Measurements from ENCODE around the gene FBXL16. TPM values are rescaled to one million over a fixed set of nuclear protein-coding genes. Genes with fewer than 3 reads are reported as not detected.

The FBXL16 gene
- total and polyA plus RNA-seq, 2 experiments from 2014 or later = 8.9 to 12.6 TPM

- TF ChIP-seq CTCF (conservative IDR thresholded peaks at IDR 0.05; ENCODE audit: low read depth in 2 of 2) (no peak), JUNB (IDR thresholded peaks at IDR 0.05; ENCODE audit: unreplicated experiment) (no peak), EZH2phosphoT487 (IDR thresholded peaks at IDR 0.05; ENCODE audit: unreplicated experiment) (no peak), POLR2AphosphoS5 (IDR thresholded peaks at IDR 0.05; ENCODE audit: low read depth) (no peak), NANOG (IDR thresholded peaks at IDR 0.05; ENCODE audit: borderline replicate concordance) (no peak), ZNF114 (CRISPR knock-in tag; IDR thresholded peaks at IDR 0.05) (no peak), EZH2 (IDR thresholded peaks at IDR 0.05; ENCODE audit: low read depth, unreplicated experiment) (no peak), REST (IDR thresholded peaks at IDR 0.05; ENCODE audit: unreplicated experiment) (no peak)
Measured at GRCh38 chr16:718389-718788, 12.8 kb upstream of the FBXL16 start (continued).

- Histone ChIP-seq H4K20me1 (replicated peaks; ENCODE audit: insufficient read depth) (no peaks in the 10 kb centered on the region), H3K36me3 (ENCODE audit: insufficient read depth) (no peaks in the 10 kb centered on the region), H3K9me2 (ENCODE audit: insufficient read depth) (no peaks in the 10 kb centered on the region), H2AFZ (no peak overlapping the region), H3K79me2 (replicated peaks; ENCODE audit: insufficient read depth) (no peaks in the 10 kb centered on the region), H3K27me3 (ENCODE audit: insufficient read depth) (peaks cover 46% of the 10 kb centered on the region), H3K4me3 (no peak overlapping the region), H3K4me1 (ENCODE audit: insufficient read depth) (peaks cover 12% of the 10 kb centered on the region; the same call in 1 of the 2 replicates), H3K27ac (ENCODE audit: low read depth) (no peak overlapping the region), H3K4me2 (no peak overlapping the region), H3F3A (replicated peaks; ENCODE audit: low read depth) (no peaks in the 10 kb centered on the region)
- ATAC-seq = no peak
- H3K36me3 Mint-ChIP-seq (ENCODE audit: low read depth) = no peaks in the 10 kb centered on the region
- H3K27me3 Mint-ChIP-seq (ENCODE audit: insufficient read depth, low read depth, poor library complexity) = peaks cover 40% of the 10 kb centered on the region
- H3K27ac Mint-ChIP-seq = no peak overlapping the region
- H3K4me3 Mint-ChIP-seq = no peak overlapping the region
- DNase-seq (ENCODE audit: low spot score) = no peak
- H3K9me3 Mint-ChIP-seq = peaks cover 4% of the 10 kb centered on the region; the same call in 1 of the 3 replicates
- peaks cover 13% of the 10 kb centered on the region; the same call in 2 of the 3 replicates for H3K4me1 Mint-ChIP-seq
- TF ChIP-seq CTCF (conservative IDR thresholded peaks at IDR 0.05; ENCODE audit: low read depth in 2 of 2) (no peak), EZH2 (IDR thresholded peaks at IDR 0.05; ENCODE audit: low read depth, unreplicated experiment) (no peak), ETS1 (IDR thresholded peaks at IDR 0.05) (no peak), NANOG (IDR thresholded peaks at IDR 0.05; ENCODE audit: borderline replicate concordance) (no peak)
Measured at GRCh38 chr16:717450-718245, 12.0 kb upstream of the FBXL16 start.

Data from GM23338 (cell line).